ENCODE data around the gene PUM2.

- TF ChIP-seq CTCF (IDR thresholded peaks at IDR 0.05; ENCODE audit: low read depth, low read length, missing input control) (no peak), EGR1 (IDR thresholded peaks at IDR 0.05; ENCODE audit: low read depth in 2 of 2) (no peak), RAD21 (IDR thresholded peaks at IDR 0.05) (no peak), YY1 (IDR thresholded peaks at IDR 0.05) (no peak), ATF3 (IDR thresholded peaks at IDR 0.05) (no peak), JUND (IDR thresholded peaks at IDR 0.05) (no peak), MAX (IDR thresholded peaks at IDR 0.05) (no peak), SP1 (IDR thresholded peaks at IDR 0.05) (no peak), HNF4G (IDR thresholded peaks at IDR 0.05) (no peak), RXRA (IDR thresholded peaks at IDR 0.05) (no peak)
Measured at GRCh38 chr2:20397811-20398447, 47.3 kb upstream of the PUM2 start.

Measured in liver (tissue), 3 donors.